ENCODE results near the gene CARD9.

Gene CARD9

DNA sequence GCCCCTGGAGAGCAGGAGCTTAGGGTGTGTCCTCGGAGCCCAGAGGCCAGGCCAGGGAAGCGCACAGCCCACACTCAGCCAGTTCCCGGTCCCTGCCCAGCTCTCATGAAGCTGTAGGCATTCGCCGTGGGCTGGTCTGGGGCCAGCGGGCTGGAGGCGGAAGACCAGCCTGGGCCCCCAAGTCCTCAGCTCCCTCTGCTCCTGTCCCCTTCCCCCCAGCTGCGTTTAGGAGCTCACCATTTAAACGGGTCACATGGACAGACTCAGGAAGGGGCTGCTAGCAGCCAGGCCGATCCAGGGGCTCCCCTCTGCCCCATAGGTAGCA is 27.4 kb downstream of the CARD9 start:
- Histone ChIP-seq H3K4me1 (ENCODE audit: low read depth, poor library complexity, severe bottlenecking) (peaks cover 5% of the 10 kb centered on the region), H3K4me3 (IDR thresholded peaks at IDR 0.05; ENCODE audit: insufficient read depth, low read depth, low read length) (no peak overlapping the region), H3K79me2 (ENCODE audit: insufficient read depth, low read depth) (no peaks in the 10 kb centered on the region), H3K27me3 (ENCODE audit: insufficient read depth, low read depth) (peaks cover 82% of the 10 kb centered on the region), H4K20me1 (ENCODE audit: insufficient read depth) (no peaks in the 10 kb centered on the region), H3K4me2 (no peak overlapping the region), H3K36me3 (ENCODE audit: insufficient read depth) (no peaks in the 10 kb centered on the region), H2AFZ (ENCODE audit: low read depth) (no peak overlapping the region), H3K9ac (no peak overlapping the region), H3K27ac (no peak overlapping the region)
- TF ChIP-seq, protein P1, sequence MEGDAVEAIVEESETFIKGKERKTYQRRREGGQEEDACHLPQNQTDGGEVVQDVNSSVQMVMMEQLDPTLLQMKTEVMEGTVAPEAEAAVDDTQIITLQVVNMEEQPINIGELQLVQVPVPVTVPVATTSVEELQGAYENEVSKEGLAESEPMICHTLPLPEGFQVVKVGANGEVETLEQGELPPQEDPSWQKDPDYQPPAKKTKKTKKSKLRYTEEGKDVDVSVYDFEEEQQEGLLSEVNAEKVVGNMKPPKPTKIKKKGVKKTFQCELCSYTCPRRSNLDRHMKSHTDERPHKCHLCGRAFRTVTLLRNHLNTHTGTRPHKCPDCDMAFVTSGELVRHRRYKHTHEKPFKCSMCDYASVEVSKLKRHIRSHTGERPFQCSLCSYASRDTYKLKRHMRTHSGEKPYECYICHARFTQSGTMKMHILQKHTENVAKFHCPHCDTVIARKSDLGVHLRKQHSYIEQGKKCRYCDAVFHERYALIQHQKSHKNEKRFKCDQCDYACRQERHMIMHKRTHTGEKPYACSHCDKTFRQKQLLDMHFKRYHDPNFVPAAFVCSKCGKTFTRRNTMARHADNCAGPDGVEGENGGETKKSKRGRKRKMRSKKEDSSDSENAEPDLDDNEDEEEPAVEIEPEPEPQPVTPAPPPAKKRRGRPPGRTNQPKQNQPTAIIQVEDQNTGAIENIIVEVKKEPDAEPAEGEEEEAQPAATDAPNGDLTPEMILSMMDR (conservative IDR thresholded peaks at IDR 0.05; ENCODE audit: low read depth, low read length) = no peak

DNA sequence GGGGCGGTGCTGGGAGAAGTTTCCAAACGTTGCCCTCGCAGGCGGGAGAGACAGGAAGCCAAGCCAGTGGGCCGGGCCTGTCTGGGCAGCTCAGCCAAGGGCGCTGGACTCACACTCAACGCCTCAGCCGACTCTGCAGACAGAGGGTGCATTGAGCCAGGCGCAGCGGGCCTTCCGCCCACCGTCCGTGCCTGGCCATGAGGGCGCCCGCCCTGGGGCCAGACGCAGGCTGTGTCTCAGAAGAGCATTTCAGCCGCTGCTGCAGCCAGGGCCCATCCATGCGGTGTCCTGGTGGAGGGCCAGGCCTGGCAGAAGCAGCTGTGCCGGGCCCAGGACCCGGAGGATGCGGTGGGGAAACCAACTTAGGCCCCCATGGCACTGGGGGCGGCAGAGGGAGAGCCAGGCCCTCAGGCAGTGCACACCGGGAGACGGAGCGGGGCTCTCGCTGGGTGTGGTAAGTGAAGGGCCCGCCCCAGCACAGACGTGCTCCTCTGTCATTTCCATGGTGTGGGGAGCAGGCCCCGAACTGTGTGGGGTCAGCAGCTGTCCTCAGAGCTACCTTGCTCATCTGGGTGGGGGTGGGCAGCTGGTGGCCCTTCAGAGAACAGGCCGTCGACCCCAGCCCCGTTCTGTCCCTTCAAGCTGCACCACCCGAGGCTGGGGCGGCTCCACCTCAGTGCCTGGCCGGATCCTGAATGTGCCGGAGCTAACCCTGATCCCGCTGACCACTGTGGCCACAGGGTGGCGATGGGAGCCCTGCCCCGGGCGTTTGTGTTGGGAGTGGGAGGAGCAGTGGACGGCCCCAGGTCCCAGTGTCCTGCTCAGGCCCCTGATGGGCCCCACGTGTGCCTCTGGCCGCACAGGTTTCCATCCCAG is 27.9 kb downstream of the CARD9 start:
- H3K27me3 ChIP-seq (ENCODE audit: insufficient read depth, low read depth) = peaks cover 76% of the 10 kb centered on the region
- peaks cover 5% of the 10 kb centered on the region for H3K4me1 ChIP-seq (ENCODE audit: low read depth, poor library complexity, severe bottlenecking)
- no peak overlapping the region for H3K4me3 ChIP-seq (IDR thresholded peaks at IDR 0.05; ENCODE audit: insufficient read depth, low read depth, low read length)
- no peak overlapping the region for H3K27ac ChIP-seq
- no peak overlapping the region for H3K4me2 ChIP-seq
- H4K20me1 ChIP-seq (ENCODE audit: insufficient read depth) = no peaks in the 10 kb centered on the region
- no peaks in the 10 kb centered on the region for H3K79me2 ChIP-seq (ENCODE audit: insufficient read depth, low read depth)
- no peaks in the 10 kb centered on the region for H3K36me3 ChIP-seq (ENCODE audit: insufficient read depth)
- no peak overlapping the region for H2AFZ ChIP-seq (ENCODE audit: low read depth)
- no peak overlapping the region for H3K9ac ChIP-seq
- TF ChIP-seq, protein P1 (conservative IDR thresholded peaks at IDR 0.05; ENCODE audit: low read depth, low read length) = no peak

DNA sequence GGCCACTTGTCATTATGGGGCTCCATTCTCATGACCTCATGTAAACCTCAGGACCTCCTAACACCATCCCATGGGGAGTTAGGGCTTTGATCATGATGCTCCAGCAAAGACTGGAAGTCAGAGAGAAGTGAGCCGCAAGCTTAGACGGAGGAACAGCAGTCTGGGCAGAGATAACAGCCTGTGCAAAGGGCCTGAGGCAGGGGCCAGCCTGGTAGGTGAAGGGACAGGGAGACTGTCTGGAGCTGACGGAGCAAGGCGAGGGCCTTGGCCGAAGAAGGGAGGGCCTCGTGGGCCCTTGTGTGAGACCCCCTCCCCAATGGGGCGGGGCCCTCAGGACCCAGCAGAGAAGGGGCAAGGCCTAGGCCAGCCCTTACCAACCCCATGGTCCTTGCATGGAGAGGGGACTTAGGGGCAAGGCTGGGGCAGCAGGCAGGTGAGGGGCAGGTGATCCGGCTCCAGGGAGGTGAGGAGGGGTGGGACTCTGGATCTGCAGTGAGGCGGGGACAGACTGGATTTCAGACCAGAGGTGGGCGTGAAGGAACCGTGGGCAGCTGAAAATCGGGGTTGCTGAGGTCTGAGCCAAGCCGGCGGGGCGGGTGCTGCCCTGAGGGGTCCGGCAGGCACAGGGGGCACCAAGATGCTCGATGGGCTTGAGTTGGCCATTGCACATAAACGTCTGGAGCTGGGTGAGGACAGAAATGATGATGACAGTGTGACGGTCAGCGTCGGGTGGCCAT is 28.8 kb downstream of the CARD9 start:
- H3K27ac ChIP-seq = no peak overlapping the region
- no peak overlapping the region for H3K4me3 ChIP-seq (IDR thresholded peaks at IDR 0.05; ENCODE audit: insufficient read depth, low read depth, low read length)
- no peak overlapping the region for H2AFZ ChIP-seq (ENCODE audit: low read depth)
- peaks cover 5% of the 10 kb centered on the region for H3K4me1 ChIP-seq (ENCODE audit: low read depth, poor library complexity, severe bottlenecking)
- no peaks in the 10 kb centered on the region for H4K20me1 ChIP-seq (ENCODE audit: insufficient read depth)
- no peak overlapping the region for H3K4me2 ChIP-seq
- peaks cover 68% of the 10 kb centered on the region for H3K27me3 ChIP-seq (ENCODE audit: insufficient read depth, low read depth)
- H3K79me2 ChIP-seq (ENCODE audit: insufficient read depth, low read depth) = no peaks in the 10 kb centered on the region
- H3K9ac ChIP-seq = no peak overlapping the region
- TF ChIP-seq, protein P1 (conservative IDR thresholded peaks at IDR 0.05; ENCODE audit: low read depth, low read length) = no peak
- H3K36me3 ChIP-seq (ENCODE audit: insufficient read depth) = no peaks in the 10 kb centered on the region

DNA sequence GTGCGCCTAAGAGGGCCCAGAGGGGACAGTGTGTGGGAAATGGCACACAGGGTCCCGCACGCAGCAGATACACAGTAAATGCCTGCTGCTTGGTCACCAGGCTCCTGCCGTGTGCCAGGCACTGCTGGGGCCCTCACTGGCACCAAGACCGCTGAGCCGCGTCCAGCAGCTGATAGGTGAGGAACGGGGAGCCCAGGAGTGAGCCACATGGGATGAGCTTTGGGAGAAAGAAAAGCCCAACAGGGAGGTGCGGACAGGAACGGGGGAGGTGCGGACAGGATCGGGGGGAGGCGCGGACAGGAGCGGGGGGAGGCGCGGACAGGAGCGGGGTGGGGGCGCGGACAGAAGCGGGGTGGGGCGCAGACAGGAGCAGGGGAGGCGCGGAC is 29.6 kb downstream of the CARD9 start:
- Histone ChIP-seq H3K79me2 (ENCODE audit: insufficient read depth, low read depth) (no peaks in the 10 kb centered on the region), H3K4me3 (IDR thresholded peaks at IDR 0.05; ENCODE audit: insufficient read depth, low read depth, low read length) (no peak overlapping the region), H3K4me1 (ENCODE audit: low read depth, poor library complexity, severe bottlenecking) (peaks cover 5% of the 10 kb centered on the region), H2AFZ (ENCODE audit: low read depth) (no peak overlapping the region), H3K9ac (no peak overlapping the region), H3K27ac (no peak overlapping the region), H3K27me3 (ENCODE audit: insufficient read depth, low read depth) (peaks cover 65% of the 10 kb centered on the region), H3K36me3 (ENCODE audit: insufficient read depth) (no peaks in the 10 kb centered on the region), H4K20me1 (ENCODE audit: insufficient read depth) (no peaks in the 10 kb centered on the region), H3K4me2 (no peak overlapping the region)
- TF ChIP-seq, protein P1 (conservative IDR thresholded peaks at IDR 0.05; ENCODE audit: low read depth, low read length) = no peak

Measured in KMS-11 (cell line).